K562 (cell line): ENCODE data around the gene GLP1R. TPM values are rescaled to one million over a fixed set of nuclear protein-coding genes. Genes with fewer than 3 reads are reported as not detected.

Experiments used
- ASH1L ChIP-seq: fragments of 450-650 bp; IDR thresholded peaks from 2 replicates; pipeline ENCODE4 v1.6.1; 2018; ENCODE audit warnings: borderline replicate concordance, mild to moderate bottlenecking, low read depth; ENCODE audit not compliant: partially characterized antibody
- ATF1 ChIP-seq, 2 experiments: fragments of 450-650 bp in 1 of 2; IDR thresholded peaks; 2 replicates each; pipeline ENCODE4 v1.6.1; 2016; ENCODE audit warnings: missing compliant biosample characterization in 1 of 2, missing genetic modification characterization in 1 of 2
- ATF6 ChIP-seq: sonication (generic); formaldehyde crosslinking; IDR thresholded peaks from 2 replicates; pipeline ENCODE4 v1.4.0; 2020; ENCODE audit warnings: mild to moderate bottlenecking, missing genetic modification reagents
- BACH1 ChIP-seq: fragments of 200-800 bp; sonication (Bioruptor generic); IDR thresholded peaks from 2 replicates; pipeline ENCODE4 v1.6.1; 2016; ENCODE audit warnings: missing genetic modification characterization, missing compliant biosample characterization
- CBX2 ChIP-seq: fragments of 200-600 bp; sonication (generic); IDR thresholded peaks from one replicate; pipeline ENCODE4 v1.6.1; 2012; ENCODE audit warnings: mild to moderate bottlenecking, low read length, inconsistent platforms; ENCODE audit not compliant: insufficient read depth, poor library complexity, severe bottlenecking
- ERF ChIP-seq: fragments of 450-650 bp; formaldehyde crosslinking; IDR thresholded peaks from 2 replicates; pipeline ENCODE4 v1.4.0; 2020; ENCODE audit warnings: mild to moderate bottlenecking, mixed read lengths
- FOSL1 ChIP-seq: fragments of 200-800 bp; sonication (Bioruptor generic); conservative IDR thresholded peaks from 2 replicates; pipeline ENCODE4 v1.6.1; 2016; ENCODE audit warnings: missing genetic modification characterization, missing compliant biosample characterization
- FOXM1 ChIP-seq, 2 experiments: fragments of 450-650 bp in 1 of 2; sonication (generic) in 1 of 2; formaldehyde crosslinking in 1 of 2; IDR thresholded peaks; 2 replicates each; pipeline versions ENCODE4 v1.6.1 to v1.9.0; 2017 to 2022; ENCODE audit warnings: low read depth in 2 of 2, mild to moderate bottlenecking in 2 of 2, missing genetic modification reagents in 1 of 2, moderate library complexity in 1 of 2
- POLR2B ChIP-seq: fragments of 450-650 bp; IDR thresholded peaks from 2 replicates; pipeline ENCODE4 v1.6.1; 2018; ENCODE audit warnings: low read depth; ENCODE audit not compliant: partially characterized antibody
- PTBP1 ChIP-seq: fragments of 200-400 bp; formaldehyde crosslinking; IDR thresholded peaks from 2 replicates; pipeline ENCODE4 v1.6.1; 2017; ENCODE audit warnings: low read depth, low read length
- SMAD3 ChIP-seq: fragments of 450-650 bp; formaldehyde crosslinking; conservative IDR thresholded peaks from 2 replicates; pipeline ENCODE4 v1.4.0; 2020; ENCODE audit warnings: mild to moderate bottlenecking
- SMAD4 ChIP-seq: fragments of 250-450 bp; sonication (Bioruptor Pico); conservative IDR thresholded peaks from 2 replicates; pipeline ENCODE4 v1.8.0; 2021; ENCODE audit warnings: inconsistent platforms, mild to moderate bottlenecking, moderate library complexity
- ZNF561 ChIP-seq: fragments of 450-650 bp; formaldehyde crosslinking; conservative IDR thresholded peaks from 2 replicates; pipeline ENCODE4 v1.4.0; 2020; ENCODE audit warnings: mild to moderate bottlenecking, moderate library complexity
- polyA plus RNA-seq, 8 experiments: library from polyadenylated mRNA; depleted of rRNA in 4 of 8; stranded (reverse) in 5 of 8; unstranded in 3 of 8; fragments of >200 nt; fragmentation: Nextera tagmentation in 2 of 8; fragmentation: Illumina TruSeq in 1 of 8; extraction: Ambion mirVana in 2 of 8; extraction: Trizol in 1 of 8; gene quantifications; 2 replicates each; pipeline versions ENCODE4 v1.2.1 to v1.2.3, GENCODE V29; 2011 to 2014; ENCODE audit warnings: inconsistent platforms in 1 of 8, missing spikeins in 1 of 8
- total RNA-seq, 7 experiments: library from RNA; depleted of rRNA in 6 of 7; stranded (reverse); fragments of >200 nt in 6 of 7; fragmentation: Illumina TruSeq in 2 of 7; extraction: Trizol in 2 of 7; gene quantifications; 2 replicates each; pipeline versions ENCODE4 v1.2.1 to v1.2.3, GENCODE V29; 2011 to 2021; ENCODE audit warnings: low replicate concordance in 1 of 7
- TF ChIP-seq, protein P1 (sequence below): conservative IDR thresholded peaks from 2 replicates; pipeline ENCODE4 v1.6.1; 2011; ENCODE audit warnings: low read depth, mild to moderate bottlenecking, low read length; ENCODE audit not compliant: control insufficient read depth
- TF ChIP-seq, protein P2 (sequence below), 2 experiments: fragments of 150-350 bp in 1 of 2; IDR thresholded peaks; 2 replicates each; pipeline ENCODE4 v1.6.1; 2012 to 2016; ENCODE audit warnings: low read depth in 2 of 2, low read length in 2 of 2, mild to moderate bottlenecking in 1 of 2, moderate library complexity in 1 of 2
- TF ChIP-seq, protein P3 (sequence below): fragments of 450-650 bp; IDR thresholded peaks from 2 replicates; pipeline ENCODE4 v1.6.1; 2014; ENCODE audit warnings: low read depth, mild to moderate bottlenecking, moderate library complexity, borderline replicate concordance

GLP1R gene
- total and polyA plus RNA-seq, 9 of the 15 experiments (the other 6 are each of a cell fraction or from before 2014, with no cell fraction given): not detected

- no peak for TF ChIP-seq ATF1 (CRISPR knock-in tag; IDR thresholded peaks at IDR 0.05)
- TF ChIP-seq ATF1 (tag; IDR thresholded peaks at IDR 0.05): peak; percentile 79
- no peak; the same call in 1 of the 2 replicates for TF ChIP-seq BACH1 (tag)
- TF ChIP-seq, protein P1, sequence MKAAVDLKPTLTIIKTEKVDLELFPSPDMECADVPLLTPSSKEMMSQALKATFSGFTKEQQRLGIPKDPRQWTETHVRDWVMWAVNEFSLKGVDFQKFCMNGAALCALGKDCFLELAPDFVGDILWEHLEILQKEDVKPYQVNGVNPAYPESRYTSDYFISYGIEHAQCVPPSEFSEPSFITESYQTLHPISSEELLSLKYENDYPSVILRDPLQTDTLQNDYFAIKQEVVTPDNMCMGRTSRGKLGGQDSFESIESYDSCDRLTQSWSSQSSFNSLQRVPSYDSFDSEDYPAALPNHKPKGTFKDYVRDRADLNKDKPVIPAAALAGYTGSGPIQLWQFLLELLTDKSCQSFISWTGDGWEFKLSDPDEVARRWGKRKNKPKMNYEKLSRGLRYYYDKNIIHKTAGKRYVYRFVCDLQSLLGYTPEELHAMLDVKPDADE: peak; percentile 57; the same call in 1 of the 2 replicates
- TF ChIP-seq SMAD4 (CRISPR knock-in tag): peak; percentile 90; the same call in 1 of the 2 replicates
- peak; percentile 96 for TF ChIP-seq POLR2B
- TF ChIP-seq ERF (CRISPR knock-in tag): 0 out of 2 replicates have a peak, but pooled peaks have one; percentile 42
- no peak for TF ChIP-seq PTBP1
- TF ChIP-seq SMAD3: 0 out of 2 replicates have a peak, but pooled peaks have one; percentile 74
- no peak for TF ChIP-seq CBX2
- TF ChIP-seq ASH1L: peak; percentile 45
- peak; percentile 52; the same call in 1 of the 2 replicates for TF ChIP-seq FOSL1 (tag)
- TF ChIP-seq, protein P2, sequence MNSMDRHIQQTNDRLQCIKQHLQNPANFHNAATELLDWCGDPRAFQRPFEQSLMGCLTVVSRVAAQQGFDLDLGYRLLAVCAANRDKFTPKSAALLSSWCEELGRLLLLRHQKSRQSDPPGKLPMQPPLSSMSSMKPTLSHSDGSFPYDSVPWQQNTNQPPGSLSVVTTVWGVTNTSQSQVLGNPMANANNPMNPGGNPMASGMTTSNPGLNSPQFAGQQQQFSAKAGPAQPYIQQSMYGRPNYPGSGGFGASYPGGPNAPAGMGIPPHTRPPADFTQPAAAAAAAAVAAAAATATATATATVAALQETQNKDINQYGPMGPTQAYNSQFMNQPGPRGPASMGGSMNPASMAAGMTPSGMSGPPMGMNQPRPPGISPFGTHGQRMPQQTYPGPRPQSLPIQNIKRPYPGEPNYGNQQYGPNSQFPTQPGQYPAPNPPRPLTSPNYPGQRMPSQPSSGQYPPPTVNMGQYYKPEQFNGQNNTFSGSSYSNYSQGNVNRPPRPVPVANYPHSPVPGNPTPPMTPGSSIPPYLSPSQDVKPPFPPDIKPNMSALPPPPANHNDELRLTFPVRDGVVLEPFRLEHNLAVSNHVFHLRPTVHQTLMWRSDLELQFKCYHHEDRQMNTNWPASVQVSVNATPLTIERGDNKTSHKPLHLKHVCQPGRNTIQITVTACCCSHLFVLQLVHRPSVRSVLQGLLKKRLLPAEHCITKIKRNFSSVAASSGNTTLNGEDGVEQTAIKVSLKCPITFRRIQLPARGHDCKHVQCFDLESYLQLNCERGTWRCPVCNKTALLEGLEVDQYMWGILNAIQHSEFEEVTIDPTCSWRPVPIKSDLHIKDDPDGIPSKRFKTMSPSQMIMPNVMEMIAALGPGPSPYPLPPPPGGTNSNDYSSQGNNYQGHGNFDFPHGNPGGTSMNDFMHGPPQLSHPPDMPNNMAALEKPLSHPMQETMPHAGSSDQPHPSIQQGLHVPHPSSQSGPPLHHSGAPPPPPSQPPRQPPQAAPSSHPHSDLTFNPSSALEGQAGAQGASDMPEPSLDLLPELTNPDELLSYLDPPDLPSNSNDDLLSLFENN (IDR thresholded peaks at IDR 0.05; ENCODE audit: low read depth in 2 of 2, low read length in 2 of 2): peak in 1 of 2 experiments; percentile 54; a peak in 2 of 4 replicates
- no peak for TF ChIP-seq ZNF561 (CRISPR knock-in tag)
- peak; percentile 35; the same call in 1 of the 2 replicates for TF ChIP-seq ATF6 (CRISPR knock-in tag)
- peak; percentile 90 for TF ChIP-seq FOXM1 (IDR thresholded peaks at IDR 0.05; ENCODE audit: low read depth)
- no peak for TF ChIP-seq FOXM1 (CRISPR knock-in tag; IDR thresholded peaks at IDR 0.05; ENCODE audit: low read depth)
- TF ChIP-seq, protein P3, sequence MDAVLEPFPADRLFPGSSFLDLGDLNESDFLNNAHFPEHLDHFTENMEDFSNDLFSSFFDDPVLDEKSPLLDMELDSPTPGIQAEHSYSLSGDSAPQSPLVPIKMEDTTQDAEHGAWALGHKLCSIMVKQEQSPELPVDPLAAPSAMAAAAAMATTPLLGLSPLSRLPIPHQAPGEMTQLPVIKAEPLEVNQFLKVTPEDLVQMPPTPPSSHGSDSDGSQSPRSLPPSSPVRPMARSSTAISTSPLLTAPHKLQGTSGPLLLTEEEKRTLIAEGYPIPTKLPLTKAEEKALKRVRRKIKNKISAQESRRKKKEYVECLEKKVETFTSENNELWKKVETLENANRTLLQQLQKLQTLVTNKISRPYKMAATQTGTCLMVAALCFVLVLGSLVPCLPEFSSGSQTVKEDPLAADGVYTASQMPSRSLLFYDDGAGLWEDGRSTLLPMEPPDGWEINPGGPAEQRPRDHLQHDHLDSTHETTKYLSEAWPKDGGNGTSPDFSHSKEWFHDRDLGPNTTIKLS: peak; percentile 89
Measured at GRCh38 chr6:39114704-39115599, 66.4 kb downstream of the GLP1R start, which contains the start of gene SAYSD1 (continued).
